Esophagus muscularis mucosa (tissue), 3 donors: Measurements from ENCODE around the gene MRTFB.

Experiments
- EP300 ChIP-seq: sonication (generic); formaldehyde crosslinking; IDR thresholded peaks from one replicate; pipeline ENCODE4 v1.6.1; 2017; ENCODE audit warnings: antibody characterized with exemption
- TF ChIP-seq, protein P1 (sequence below), 3 experiments: fragments of 200-600 bp in 2 of 3; fragments of 450-650 bp in 1 of 3; sonication (generic) in 2 of 3; IDR thresholded peaks; one replicate each; pipeline ENCODE4 v1.5.1; 2017 to 2019; ENCODE audit warnings: antibody characterized with exemption in 3 of 3, mild to moderate bottlenecking in 2 of 3, moderate library complexity in 1 of 3

- no peak for TF ChIP-seq EP300
- TF ChIP-seq, protein P1, sequence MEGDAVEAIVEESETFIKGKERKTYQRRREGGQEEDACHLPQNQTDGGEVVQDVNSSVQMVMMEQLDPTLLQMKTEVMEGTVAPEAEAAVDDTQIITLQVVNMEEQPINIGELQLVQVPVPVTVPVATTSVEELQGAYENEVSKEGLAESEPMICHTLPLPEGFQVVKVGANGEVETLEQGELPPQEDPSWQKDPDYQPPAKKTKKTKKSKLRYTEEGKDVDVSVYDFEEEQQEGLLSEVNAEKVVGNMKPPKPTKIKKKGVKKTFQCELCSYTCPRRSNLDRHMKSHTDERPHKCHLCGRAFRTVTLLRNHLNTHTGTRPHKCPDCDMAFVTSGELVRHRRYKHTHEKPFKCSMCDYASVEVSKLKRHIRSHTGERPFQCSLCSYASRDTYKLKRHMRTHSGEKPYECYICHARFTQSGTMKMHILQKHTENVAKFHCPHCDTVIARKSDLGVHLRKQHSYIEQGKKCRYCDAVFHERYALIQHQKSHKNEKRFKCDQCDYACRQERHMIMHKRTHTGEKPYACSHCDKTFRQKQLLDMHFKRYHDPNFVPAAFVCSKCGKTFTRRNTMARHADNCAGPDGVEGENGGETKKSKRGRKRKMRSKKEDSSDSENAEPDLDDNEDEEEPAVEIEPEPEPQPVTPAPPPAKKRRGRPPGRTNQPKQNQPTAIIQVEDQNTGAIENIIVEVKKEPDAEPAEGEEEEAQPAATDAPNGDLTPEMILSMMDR (IDR thresholded peaks at IDR 0.05): no peak
Measured at GRCh38 chr16:14146445-14146844, 75.3 kb downstream of the MRTFB start.
